Upper lobe of left lung (tissue), 6 donors: ENCODE measurements around the gene AJUBA. TPM values are rescaled to one million over a fixed set of nuclear protein-coding genes. Genes with fewer than 3 reads are reported as not detected.

Experiments
- ATAC-seq, 2 donors: fragments of 200-7000 bp; cut with Tn5 transposase; one replicate each; pipeline ENCODE4 v1.9.1; 2022; ENCODE audit warnings: mild to moderate bottlenecking in 2 of 2, moderate library complexity in 2 of 2; ENCODE audit not compliant: low FRiP score in 2 of 2
- DNase-seq, 2 donors: peaks; one replicate each; pipeline ENCODE4 v3.0.0-alpha.2; 2019 to 2020
- H3K27ac ChIP-seq, 4 donors: fragments of 200-600 bp; sonication (generic); one replicate each; pipeline ENCODE4 v1.5.1; 2016 to 2019
- H3K27me3 ChIP-seq, 4 donors: fragments of 200-600 bp; sonication (generic); one replicate each; pipeline ENCODE4 v1.5.1; 2017 to 2019
- H3K36me3 ChIP-seq, 4 donors: fragments of 200-600 bp; sonication (generic); one replicate each; pipeline ENCODE4 v1.5.1; 2016 to 2019
- H3K4me1 ChIP-seq, 4 donors: fragments of 200-600 bp; sonication (generic); one replicate each; pipeline ENCODE4 v1.5.1; 2018 to 2019
- H3K4me3 ChIP-seq, 4 donors: fragments of 200-600 bp; sonication (generic); one replicate each; pipeline ENCODE4 v1.5.1; 2017 to 2019; ENCODE audit warnings: mild to moderate bottlenecking in 2 of 4, moderate library complexity in 1 of 4
- H3K9me3 ChIP-seq, 4 donors: fragments of 200-600 bp; sonication (generic); one replicate each; pipeline ENCODE4 v1.5.1; 2018 to 2019
- EP300 ChIP-seq, 4 donors: sonication (generic); formaldehyde crosslinking; IDR thresholded peaks; one replicate each; pipeline ENCODE4 v1.5.1; 2017; ENCODE audit warnings: antibody characterized with exemption in 4 of 4, control low read depth in 2 of 4
- POLR2A ChIP-seq, 4 donors: fragments of 450-650 bp; IDR thresholded peaks; one replicate each; pipeline ENCODE4 v1.5.1; 2016 to 2017; ENCODE audit warnings: antibody characterized with exemption in 4 of 4, mild to moderate bottlenecking in 2 of 4
- POLR2AphosphoS5 ChIP-seq, 2 donors: sonication (generic); formaldehyde crosslinking; IDR thresholded peaks; one replicate each; pipeline ENCODE4 v1.5.1; 2017; ENCODE audit warnings: antibody characterized with exemption in 2 of 2
- WGBS, 2 donors: methylation state at CpG; one replicate each; pipeline ENCODE4 v1.1.5; 2017 to 2018; 5-methylcytosine and 5-hydroxymethylcytosine counted together
- total RNA-seq, 6 donors: library from RNA; depleted of rRNA in 4 of 6; stranded (reverse); fragments of >200 nt in 4 of 6; gene quantifications; one replicate each; pipeline versions ENCODE4 v1.1.0 to v1.2.1, GENCODE V29; 2016 to 2021
- TF ChIP-seq, protein P1 (sequence below), 6 experiments: fragments of 450-650 bp in 4 of 6; fragments of 200-600 bp in 2 of 6; sonication (generic) in 2 of 6; IDR thresholded peaks; one replicate each; pipeline ENCODE4 v1.5.1; 2016 to 2019; ENCODE audit warnings: antibody characterized with exemption in 6 of 6
- donor health status: DM: no; HTN: no; CAD: no; lungs with moderate emphysema.
- donor health status: DM: no; HTN: yes; CAD: no; lungs with severe emphysema.

Gene AJUBA
- total RNA-seq, 6 donors from 2014 or later = 34.4 to 50.3 (median 39.5) TPM

DNA sequence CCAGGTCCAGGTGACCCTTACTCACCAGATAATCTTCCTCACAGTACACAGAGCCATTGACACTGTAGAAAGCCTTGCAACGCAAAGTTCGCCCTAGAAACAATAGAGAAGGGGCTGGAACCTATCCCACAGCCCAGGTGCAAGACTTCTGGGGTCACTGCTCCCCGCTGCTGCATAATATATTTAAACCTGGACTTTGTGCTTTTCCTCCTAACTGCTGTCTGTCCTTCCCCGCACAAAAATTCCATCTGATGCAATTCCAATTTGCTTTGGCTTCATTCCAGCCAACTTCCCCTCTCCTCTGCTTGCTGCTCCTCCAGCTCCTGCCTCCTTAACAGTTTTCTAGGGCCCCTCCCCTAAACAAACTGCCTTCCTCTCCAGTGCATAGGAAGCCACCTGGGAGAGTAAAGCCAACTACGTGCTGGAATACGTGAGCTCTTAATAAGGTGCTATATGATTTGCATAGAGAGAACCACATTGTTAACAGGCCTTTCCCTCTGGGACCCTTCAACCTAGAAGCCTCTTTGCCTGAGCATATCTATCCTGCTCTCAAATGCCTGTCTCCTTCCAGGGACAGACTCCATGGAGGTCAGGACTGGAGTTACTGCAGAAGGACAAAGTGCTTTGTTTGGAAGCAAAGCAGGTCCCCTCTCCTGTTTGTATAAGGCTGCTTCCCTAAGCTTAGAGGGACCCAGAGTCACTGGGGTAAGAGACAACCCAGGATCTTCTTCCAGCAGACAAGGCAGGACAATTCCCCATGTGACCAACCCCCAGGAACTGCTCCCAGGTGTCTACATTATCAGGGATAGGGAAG lies 5.5 kb downstream of the AJUBA start:
- H3K27me3 ChIP-seq = peaks cover 0 to 13% (median 7%) of the 10 kb centered on the region in 4 donors
- peak overlapping the region; percentile 82 to 89 (median 86) for H3K27ac ChIP-seq
- DNase-seq = peak in 1 of 2 donors; percentile 56
- peak in 1 of 2 donors; percentile 16 for ATAC-seq
- H3K4me1 ChIP-seq = peaks cover 40 to 59% (median 54%) of the 10 kb centered on the region in 4 donors
- H3K4me3 ChIP-seq = no peak overlapping the region
- peaks cover 0 to 4% (median 2%) of the 10 kb centered on the region in 4 donors for H3K36me3 ChIP-seq
- no peak for TF ChIP-seq EP300 (IDR thresholded peaks at IDR 0.05)
- TF ChIP-seq POLR2A (IDR thresholded peaks at IDR 0.05) = peak in 1 of 4 donors; percentile 29
- 30 to 33% methylated on average over 6 of the region's 6 CpGs for WGBS, 2 donors
- H3K9me3 ChIP-seq = no peaks in the 10 kb centered on the region

DNA sequence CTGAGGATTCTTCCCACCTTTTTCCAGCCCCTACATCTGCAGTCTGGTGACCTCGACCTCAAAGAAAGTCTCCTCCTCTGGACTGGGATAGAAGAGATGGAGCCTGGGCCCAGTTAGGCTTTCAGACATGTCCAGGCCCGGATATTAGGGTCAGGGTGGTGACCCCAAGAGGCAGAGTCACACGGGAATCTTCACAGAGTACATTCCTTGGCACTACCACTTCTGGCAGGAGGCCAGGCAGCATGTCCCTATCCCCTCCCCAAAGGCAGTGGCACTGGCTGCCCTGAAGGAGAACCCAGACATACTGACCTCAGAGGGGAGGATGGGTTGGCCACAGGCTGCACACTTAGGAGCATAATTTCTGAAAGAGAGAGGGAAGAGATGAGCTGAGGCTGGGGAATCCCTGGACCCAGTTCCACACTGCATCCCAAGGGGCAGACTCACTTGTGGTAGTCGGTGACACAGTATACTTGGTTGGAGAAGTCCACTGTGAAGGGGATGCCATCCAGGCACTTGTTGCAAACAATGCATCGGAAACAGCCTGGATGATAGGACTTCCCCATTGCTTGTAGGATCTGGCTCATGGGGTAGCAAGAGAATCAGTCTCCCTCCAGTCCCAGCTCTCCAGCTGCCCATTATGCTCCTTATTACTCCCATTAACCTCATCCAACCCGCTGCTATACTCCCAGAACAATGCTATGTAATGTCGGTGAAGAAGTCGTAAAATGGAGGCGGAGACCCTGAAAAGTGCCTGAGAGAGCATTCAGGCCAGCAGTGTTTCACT lies 7.6 kb downstream of the AJUBA start:
- Histone ChIP-seq H3K27ac (peak overlapping the region in 3 of 4 donors; percentile 17 to 69 (median 31)), H3K4me3 (no peak overlapping the region), H3K27me3 (no peaks in the 10 kb centered on the region), H3K9me3 (no peaks in the 10 kb centered on the region), H3K4me1 (peaks cover 28 to 40% (median 39%) of the 10 kb centered on the region in 4 donors), H3K36me3 (peaks cover 0 to 4% (median 2%) of the 10 kb centered on the region in 4 donors)
- ATAC-seq (no peak), DNase-seq (no peak)
- TF ChIP-seq, protein P1, sequence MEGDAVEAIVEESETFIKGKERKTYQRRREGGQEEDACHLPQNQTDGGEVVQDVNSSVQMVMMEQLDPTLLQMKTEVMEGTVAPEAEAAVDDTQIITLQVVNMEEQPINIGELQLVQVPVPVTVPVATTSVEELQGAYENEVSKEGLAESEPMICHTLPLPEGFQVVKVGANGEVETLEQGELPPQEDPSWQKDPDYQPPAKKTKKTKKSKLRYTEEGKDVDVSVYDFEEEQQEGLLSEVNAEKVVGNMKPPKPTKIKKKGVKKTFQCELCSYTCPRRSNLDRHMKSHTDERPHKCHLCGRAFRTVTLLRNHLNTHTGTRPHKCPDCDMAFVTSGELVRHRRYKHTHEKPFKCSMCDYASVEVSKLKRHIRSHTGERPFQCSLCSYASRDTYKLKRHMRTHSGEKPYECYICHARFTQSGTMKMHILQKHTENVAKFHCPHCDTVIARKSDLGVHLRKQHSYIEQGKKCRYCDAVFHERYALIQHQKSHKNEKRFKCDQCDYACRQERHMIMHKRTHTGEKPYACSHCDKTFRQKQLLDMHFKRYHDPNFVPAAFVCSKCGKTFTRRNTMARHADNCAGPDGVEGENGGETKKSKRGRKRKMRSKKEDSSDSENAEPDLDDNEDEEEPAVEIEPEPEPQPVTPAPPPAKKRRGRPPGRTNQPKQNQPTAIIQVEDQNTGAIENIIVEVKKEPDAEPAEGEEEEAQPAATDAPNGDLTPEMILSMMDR (IDR thresholded peaks at IDR 0.05) = no peak
- no peak for TF ChIP-seq EP300 (IDR thresholded peaks at IDR 0.05)
- TF ChIP-seq POLR2AphosphoS5 (IDR thresholded peaks at IDR 0.05) = no peak
- no peak for TF ChIP-seq POLR2A (IDR thresholded peaks at IDR 0.05)
- WGBS, 2 donors = 70 to 78% methylated on average over 9 of the region's 9 CpGs

DNA sequence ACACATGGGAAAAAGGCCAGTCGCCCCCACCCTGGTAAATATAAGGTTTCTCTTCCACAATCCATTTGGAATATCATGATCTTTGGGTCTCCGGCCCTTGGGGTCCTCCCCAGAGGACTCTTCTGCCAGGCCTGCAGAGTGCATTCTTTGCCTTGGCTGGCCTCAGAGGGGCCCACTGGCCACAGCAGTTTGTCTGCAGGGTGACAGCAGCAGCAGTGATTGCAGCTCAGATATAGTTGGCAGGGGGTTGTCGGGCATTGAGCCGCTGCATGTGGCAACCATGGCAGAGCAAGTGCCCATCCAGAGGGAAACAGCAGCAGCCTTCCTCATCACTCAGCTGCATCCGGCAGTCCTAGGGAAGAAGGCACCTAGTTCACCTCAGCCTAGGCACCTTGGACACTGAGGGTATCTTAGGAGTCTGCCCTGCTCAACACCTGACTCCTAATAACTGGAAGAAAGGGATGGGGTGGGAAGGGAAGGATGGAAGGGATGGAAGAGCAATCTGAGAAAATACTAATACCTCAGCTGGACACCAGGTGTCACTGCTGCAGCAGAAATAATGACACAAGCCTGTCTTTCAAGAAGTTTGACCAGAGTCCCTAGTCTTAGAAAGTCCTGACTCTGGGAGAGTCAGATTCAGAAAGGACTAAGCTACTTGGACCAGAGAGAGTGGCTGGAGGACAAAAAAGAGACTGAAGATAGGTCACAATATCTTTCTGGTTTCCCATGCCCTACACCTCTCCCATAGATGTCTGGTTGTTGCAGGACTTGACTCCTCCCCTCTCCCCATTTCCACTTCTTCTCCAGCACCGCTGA lies 8.9 kb downstream of the AJUBA start:
- DNase-seq (peak in 1 of 2 donors; percentile 28), ATAC-seq (peak in 1 of 2 donors; percentile 69)
- TF ChIP-seq, protein P1 (IDR thresholded peaks at IDR 0.05) = peak; percentile 55 to 84 (median 76)
- TF ChIP-seq EP300 (IDR thresholded peaks at IDR 0.05) = no peak
- Histone ChIP-seq H3K4me3 (no peak overlapping the region), H3K36me3 (peaks cover 0 to 4% (median 2%) of the 10 kb centered on the region in 4 donors), H3K27ac (peak overlapping the region in 3 of 4 donors; percentile 13 to 69 (median 17)), H3K4me1 (peaks cover 15 to 28% (median 26%) of the 10 kb centered on the region in 4 donors), H3K9me3 (no peaks in the 10 kb centered on the region), H3K27me3 (no peaks in the 10 kb centered on the region)
- 71 to 79% methylated on average over 3 to 4 of the region's 6 CpGs for WGBS, 2 donors

DNA sequence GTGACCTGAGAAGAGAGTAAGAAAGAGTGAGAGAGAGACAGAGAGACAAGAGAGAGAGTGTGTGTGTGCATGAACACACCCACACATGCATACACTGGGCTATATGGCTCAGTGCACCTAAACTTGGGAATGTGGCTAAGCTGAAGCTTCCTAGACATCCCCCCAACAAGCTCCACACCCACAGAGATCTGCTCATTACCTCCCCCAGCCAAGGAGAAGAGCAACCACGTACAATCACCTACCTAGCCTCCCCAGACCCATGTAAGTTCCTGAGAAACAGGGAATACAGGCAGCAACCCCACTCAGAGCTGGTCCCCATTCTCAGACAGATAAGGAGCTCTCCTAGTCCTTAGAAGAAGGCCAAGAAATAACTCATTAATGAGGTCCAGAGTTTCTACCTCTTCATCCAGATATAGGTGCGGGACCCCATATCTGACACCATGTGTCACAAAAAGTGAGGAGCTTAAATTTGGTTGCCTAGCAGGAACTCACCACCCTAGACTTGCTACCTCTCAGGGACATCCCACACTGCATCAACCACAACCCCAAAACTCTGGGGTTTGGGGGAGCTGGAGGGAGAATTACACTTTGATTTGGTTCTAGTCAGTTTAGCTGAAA lies 9.9 kb downstream of the AJUBA start:
- WGBS, 2 donors = 88% methylated on average over 1 to 2 of the region's 2 CpGs
- H3K9me3 ChIP-seq = no peaks in the 10 kb centered on the region
- no peak overlapping the region for H3K4me3 ChIP-seq
- no peak overlapping the region for H3K27ac ChIP-seq
- ATAC-seq (no peak), DNase-seq (no peak)
- H3K27me3 ChIP-seq = no peaks in the 10 kb centered on the region
- H3K36me3 ChIP-seq = peaks cover 0 to 4% (median 2%) of the 10 kb centered on the region in 4 donors
- TF ChIP-seq POLR2A (IDR thresholded peaks at IDR 0.05) (no peak), POLR2AphosphoS5 (IDR thresholded peaks at IDR 0.05) (no peak), EP300 (IDR thresholded peaks at IDR 0.05) (no peak)
- TF ChIP-seq, protein P1 (IDR thresholded peaks at IDR 0.05) = no peak
- peaks cover 7 to 19% (median 16%) of the 10 kb centered on the region in 4 donors for H3K4me1 ChIP-seq
